Adrenal gland (tissue), 5 donors: ENCODE measurements around the gene TRRAP.

Experiments used
- POLR2A ChIP-seq, 2 donors: fragments of 450-650 bp; IDR thresholded peaks; one replicate each; pipeline ENCODE4 v1.6.1; 2017; ENCODE audit warnings: antibody characterized with exemption in 2 of 2, mild to moderate bottlenecking in 2 of 2, moderate library complexity in 1 of 2
- TF ChIP-seq, protein P1 (sequence below), 6 experiments: fragments of 450-650 bp in 4 of 6; fragments of 200-600 bp in 2 of 6; sonication (generic) in 1 of 6; IDR thresholded peaks; 1 replicate in 5 of 6; 2 replicates in 1 of 6; pipeline versions ENCODE4 v1.5.1 to v1.8.0; 2016 to 2021; ENCODE audit warnings: antibody characterized with exemption in 6 of 6, mild to moderate bottlenecking in 2 of 6, moderate library complexity in 1 of 6
- donor health status: DM: no; HTN: no; CAD: no.

DNA sequence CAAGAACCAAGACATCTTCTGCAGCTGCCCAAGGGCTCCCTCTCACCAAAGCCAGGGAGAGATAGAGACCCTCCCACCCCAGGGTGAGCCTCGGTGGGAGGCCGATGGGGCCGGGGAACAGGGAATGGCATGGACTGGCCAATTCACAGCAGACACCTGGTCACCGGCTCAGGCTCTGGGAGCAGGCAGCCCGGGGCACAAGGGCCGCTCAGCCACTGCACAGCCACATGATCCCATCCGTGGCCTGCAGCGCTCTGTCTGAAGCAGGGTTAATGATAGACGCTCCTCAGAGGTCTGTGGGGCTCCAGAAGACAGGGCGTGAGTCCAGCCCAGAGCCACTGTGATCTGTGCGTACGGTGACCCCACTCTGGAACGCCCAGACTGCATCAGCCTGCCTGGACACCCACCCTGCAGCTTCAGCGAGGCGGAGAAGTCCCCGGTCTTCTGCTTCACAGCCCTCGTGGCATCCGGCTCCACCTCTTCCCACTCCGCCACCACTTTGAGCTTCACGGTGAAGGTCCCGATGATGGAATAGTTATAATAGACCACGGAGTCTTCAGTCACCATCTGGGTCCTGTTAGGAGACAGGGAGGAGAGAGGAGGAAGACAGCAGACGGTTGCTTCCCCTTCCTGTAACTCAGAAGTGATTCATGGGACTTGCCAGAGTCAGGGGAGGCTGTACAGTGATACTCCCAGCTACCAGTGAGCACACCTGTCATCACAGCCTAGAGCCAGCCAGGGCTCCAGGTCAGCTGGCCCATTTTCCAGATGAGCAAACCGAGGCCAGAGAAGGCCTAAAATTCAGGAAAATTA is 22.5 kb upstream of the TRRAP start:
- no peak for TF ChIP-seq POLR2A (IDR thresholded peaks at IDR 0.05)
- TF ChIP-seq, protein P1, sequence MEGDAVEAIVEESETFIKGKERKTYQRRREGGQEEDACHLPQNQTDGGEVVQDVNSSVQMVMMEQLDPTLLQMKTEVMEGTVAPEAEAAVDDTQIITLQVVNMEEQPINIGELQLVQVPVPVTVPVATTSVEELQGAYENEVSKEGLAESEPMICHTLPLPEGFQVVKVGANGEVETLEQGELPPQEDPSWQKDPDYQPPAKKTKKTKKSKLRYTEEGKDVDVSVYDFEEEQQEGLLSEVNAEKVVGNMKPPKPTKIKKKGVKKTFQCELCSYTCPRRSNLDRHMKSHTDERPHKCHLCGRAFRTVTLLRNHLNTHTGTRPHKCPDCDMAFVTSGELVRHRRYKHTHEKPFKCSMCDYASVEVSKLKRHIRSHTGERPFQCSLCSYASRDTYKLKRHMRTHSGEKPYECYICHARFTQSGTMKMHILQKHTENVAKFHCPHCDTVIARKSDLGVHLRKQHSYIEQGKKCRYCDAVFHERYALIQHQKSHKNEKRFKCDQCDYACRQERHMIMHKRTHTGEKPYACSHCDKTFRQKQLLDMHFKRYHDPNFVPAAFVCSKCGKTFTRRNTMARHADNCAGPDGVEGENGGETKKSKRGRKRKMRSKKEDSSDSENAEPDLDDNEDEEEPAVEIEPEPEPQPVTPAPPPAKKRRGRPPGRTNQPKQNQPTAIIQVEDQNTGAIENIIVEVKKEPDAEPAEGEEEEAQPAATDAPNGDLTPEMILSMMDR (IDR thresholded peaks at IDR 0.05) = no peak
